ENCODE data around the gene CNN1. TPM values are rescaled to one million over a fixed set of nuclear protein-coding genes. Genes with fewer than 3 reads are reported as not detected.

Gene CNN1
- total RNA-seq, 1 experiment from 2014 or later: 0.46 TPM

DNA sequence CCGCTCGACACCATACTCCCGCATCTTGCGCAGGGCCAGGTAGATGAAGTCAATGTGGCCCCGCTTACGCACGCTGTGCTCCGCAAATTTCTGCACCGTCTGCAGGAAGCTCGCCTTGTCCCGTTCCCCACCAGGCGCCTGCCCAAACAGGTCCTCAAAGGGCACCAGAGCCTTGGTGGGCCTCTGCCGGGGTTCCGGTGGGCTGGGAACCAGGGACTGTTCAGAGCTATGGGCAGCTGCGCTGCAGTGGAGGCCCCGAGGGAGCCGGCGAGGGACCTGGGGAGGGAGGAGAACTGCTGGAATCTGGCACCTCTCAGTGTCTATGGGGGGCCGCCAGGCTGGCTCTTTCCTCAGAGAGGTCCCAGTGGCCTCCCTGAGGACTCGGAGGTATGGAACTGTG, 24.7 kb upstream of the CNN1 start:
- H3K9me3 ChIP-seq: no peaks in the 10 kb centered on the region
- no peak for DNase-seq

DNA sequence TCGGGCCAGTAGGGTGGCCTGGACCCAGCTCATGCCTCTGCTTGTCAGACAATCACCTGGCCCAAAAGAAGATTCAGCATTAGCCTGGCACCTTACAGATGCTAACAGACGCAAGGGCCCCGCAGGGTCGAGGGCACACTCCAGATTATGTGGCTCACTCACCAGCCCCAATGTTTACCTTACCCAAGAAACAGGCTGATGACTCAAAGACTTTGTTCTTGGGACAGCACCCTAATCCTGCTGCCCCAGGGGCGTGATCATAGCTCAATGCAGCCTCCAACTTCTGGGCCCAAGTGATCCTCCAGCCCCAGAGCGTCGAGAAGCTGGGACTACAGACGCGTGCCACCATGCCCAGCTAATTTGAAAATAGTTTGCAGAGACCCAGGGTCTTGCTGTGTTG, 19.5 kb upstream of the CNN1 start:
- Histone ChIP-seq H3K36me3 (peaks cover 83% of the 10 kb centered on the region), H3K27me3 (no peaks in the 10 kb centered on the region), H3K4me3 (no peak overlapping the region), H3K9me3 (no peaks in the 10 kb centered on the region)
- no peak for DNase-seq

More for the DNA sequence above, 24.7 kb upstream of the CNN1 start:
- Histone ChIP-seq H3K36me3 (peaks cover 64% of the 10 kb centered on the region), H3K4me3 (no peak overlapping the region), H3K27me3 (no peaks in the 10 kb centered on the region)

DNA sequence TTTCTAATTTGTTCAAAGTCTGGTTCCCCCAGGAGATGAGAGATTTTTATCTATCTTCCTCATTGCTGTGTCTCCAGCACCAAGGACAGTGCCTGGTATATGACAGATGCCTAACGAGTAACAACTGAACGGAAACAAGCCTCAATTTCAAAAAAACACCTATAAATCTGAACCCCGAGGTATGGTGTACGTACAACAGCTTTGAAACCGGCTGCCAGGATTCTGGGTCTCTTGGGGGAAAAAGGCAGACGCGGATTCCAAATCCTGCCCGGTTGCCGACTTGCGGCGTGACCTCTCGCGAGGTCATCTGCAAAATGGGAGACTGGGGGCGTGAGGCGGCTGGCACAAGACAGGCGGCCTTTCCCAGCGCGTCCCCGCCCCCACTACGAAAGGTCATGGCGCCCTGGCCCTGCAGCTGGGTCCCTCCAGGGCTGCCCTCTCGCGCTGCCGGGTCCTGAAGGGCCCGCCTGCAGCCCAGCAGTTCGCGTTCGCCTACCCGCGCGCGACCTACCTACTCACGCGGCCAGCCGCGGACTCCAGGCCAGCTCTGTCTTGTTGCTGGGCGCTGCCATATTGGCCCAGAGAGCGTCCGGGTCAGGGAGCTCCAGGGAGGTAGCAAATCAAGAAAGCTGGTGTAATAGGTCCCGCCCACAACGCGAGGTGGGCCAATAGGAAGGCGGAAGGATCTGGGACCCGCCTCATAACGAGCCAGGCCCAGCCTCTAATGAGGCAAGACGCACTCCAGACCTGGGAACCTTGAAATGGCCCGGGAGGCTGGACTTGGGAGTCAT, 9.9 kb upstream of the CNN1 start, which contains the start of gene ECSIT:
TSS of gene ECSIT (minus strand) at position 584 of the 791 bp plus-strand sequence. CDS start 9,964 bp downstream, outside the sequence.
- no peaks in the 10 kb centered on the region for H3K9me3 ChIP-seq
- DNase-seq: peak; percentile 100
- no peaks in the 10 kb centered on the region for H3K27me3 ChIP-seq
- H3K4me3 ChIP-seq: peak within 1 kb of the TSS; percentile 93
- H3K36me3 ChIP-seq: peaks cover 27% of the 10 kb centered on the region

DNA sequence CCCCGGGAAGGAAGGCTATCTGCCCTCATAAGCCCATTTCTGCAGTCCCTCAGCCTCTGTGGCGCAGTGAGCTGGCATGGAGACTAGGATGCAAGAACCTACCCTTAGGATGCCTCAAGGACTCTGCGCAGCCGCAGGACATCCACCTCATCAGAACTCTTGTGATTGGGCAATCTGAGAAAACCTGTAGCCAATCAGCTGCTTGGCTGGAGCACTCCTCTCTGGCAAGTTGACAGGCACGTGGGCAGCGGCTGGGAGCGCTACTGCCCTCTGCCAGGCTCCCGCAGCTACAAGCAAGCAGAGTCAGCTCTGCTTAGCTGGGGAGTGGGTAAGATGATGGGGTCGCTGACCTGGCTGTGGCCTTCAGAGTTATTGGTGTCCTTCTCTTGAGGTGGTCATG, 8.2 kb upstream of the CNN1 start:
- H3K9me3 ChIP-seq: no peaks in the 10 kb centered on the region
- peaks cover 15% of the 10 kb centered on the region for H3K36me3 ChIP-seq
- no peaks in the 10 kb centered on the region for H3K27me3 ChIP-seq
- peak; percentile 81 for DNase-seq
- no peak overlapping the region for H3K4me3 ChIP-seq

DNA sequence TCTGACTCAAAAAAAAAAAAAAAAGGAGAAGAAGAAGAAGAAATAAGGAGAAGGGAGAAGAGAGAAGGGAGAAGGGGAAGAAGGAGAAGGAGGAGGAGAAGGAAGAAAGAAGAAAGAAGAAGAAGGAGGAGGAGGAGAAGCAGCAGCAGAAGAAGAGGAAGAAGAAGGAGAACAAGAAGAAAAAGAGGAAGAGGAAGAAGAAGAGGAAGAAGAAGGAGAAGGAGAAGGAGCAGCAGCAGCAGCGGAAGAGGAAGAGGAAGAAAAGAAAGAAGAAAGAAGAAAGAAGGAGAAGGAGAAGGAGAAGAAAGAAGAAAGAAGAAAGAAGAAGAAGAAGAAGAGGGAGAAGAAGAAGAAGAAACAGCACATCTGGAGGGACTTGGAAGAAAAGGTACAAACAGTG, 4.1 kb upstream of the CNN1 start:
- no peak for DNase-seq
- no peaks in the 10 kb centered on the region for H3K9me3 ChIP-seq
- no peaks in the 10 kb centered on the region for H3K36me3 ChIP-seq
- no peaks in the 10 kb centered on the region for H3K27me3 ChIP-seq
- no peak overlapping the region for H3K4me3 ChIP-seq

- H3K27me3 ChIP-seq: no peaks in the 10 kb centered on the region
- DNase-seq: no peak
- no peaks in the 10 kb centered on the region for H3K36me3 ChIP-seq
- H3K4me3 ChIP-seq: no peak overlapping the region
- no peaks in the 10 kb centered on the region for H3K9me3 ChIP-seq
These were observed 3.7 kb upstream of the CNN1 start for GRCh38 chr19:11534948-11535347.

GRCh38 chr19:11535792-11536595, 2.7 kb upstream of the CNN1 start:
- Histone ChIP-seq H3K9me3 (no peaks in the 10 kb centered on the region), H3K4me3 (peak overlapping the region; percentile 4; the same call in 1 of the 2 replicates), H3K27me3 (no peaks in the 10 kb centered on the region), H3K36me3 (no peaks in the 10 kb centered on the region)
- peak; percentile 91 for DNase-seq

DNA sequence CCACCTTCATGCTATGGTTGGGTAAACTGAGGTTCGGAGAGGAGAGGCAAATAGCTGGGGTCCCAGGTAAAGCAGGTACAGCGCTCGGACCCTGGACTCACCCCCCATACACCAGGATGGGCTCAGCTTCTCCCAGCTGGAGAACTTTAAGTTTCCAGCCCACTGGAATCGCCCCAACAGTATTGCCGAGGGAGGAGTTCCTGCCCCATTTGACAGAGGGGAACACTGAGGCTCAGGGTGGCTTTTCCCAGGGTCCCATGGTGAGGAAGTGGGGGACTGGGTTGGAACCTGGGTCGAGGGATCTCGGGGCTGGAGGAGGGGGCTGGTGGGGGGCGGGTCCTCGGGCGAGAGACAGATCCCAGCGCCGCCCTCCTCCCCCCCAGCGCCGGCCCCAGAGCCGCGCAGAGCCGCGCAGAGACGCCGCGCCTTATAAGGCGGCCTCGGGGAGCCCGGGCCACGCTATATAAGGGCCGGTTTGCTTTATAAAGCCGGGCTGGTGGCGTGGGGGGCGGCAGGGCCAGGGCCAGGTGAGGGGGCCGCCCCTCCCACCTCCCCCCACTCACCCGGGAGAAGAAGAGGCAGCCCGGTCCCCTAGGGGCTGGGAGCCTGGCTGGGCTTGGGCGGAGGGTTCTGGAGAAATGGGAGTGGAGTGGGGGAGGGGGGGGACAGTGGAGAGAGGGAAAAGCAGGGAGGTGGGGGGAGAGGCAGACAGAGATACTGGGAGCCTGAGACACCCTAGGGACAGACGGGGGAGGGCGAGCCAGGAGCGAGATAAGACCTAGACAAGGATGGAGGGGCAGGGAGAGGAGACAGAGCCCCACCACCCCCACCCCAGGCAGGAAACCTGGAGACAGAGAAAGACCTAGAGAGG, 1.1 kb downstream of the CNN1 start:
- H3K9me3 ChIP-seq: no peaks in the 10 kb centered on the region
- no peaks in the 10 kb centered on the region; the same call in 1 of the 2 replicates for H3K27me3 ChIP-seq
- no peak for DNase-seq
- H3K4me3 ChIP-seq: no peak overlapping the region
- no peaks in the 10 kb centered on the region for H3K36me3 ChIP-seq

- DNase-seq: no peak
- Histone ChIP-seq H3K9me3 (no peaks in the 10 kb centered on the region), H3K36me3 (no peaks in the 10 kb centered on the region), H3K4me3 (no peak overlapping the region), H3K27me3 (no peaks in the 10 kb centered on the region; the same call in 1 of the 2 replicates)
These were observed 2.0 kb downstream of the CNN1 start for GRCh38 chr19:11540645-11541044.

DNA sequence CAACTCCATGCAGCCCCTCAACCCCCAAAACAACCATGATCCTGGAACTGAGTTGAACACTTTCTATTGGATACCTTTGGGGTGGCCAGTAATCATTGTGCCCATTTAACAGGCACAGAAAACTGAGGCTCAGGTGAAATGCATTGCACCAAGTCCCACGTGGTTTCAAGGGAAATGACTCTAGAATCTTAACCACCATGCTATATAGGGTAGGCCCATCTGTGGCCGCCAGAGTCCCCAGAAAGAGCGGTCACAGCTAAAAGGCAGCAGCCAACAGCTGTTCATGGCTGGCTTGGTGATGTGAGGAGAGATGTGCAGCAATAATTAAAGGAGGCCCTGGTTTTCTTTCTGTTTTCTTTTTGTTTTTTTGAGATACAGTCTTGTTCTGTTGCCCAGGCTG, 2.6 kb downstream of the CNN1 start:
- Histone ChIP-seq H3K4me3 (no peak overlapping the region), H3K27me3 (no peaks in the 10 kb centered on the region; the same call in 1 of the 2 replicates), H3K36me3 (no peaks in the 10 kb centered on the region), H3K9me3 (no peaks in the 10 kb centered on the region)
- DNase-seq: no peak

GRCh38 chr19:11547929-11548700, 9.5 kb downstream of the CNN1 start:
- DNase-seq: no peak
- Histone ChIP-seq H3K4me3 (no peak overlapping the region), H3K9me3 (no peaks in the 10 kb centered on the region), H3K27me3 (no peaks in the 10 kb centered on the region; the same call in 1 of the 2 replicates), H3K36me3 (peaks cover 14% of the 10 kb centered on the region)

- no peak for DNase-seq
- Histone ChIP-seq H3K27me3 (no peaks in the 10 kb centered on the region), H3K36me3 (peaks cover 27% of the 10 kb centered on the region), H3K9me3 (no peaks in the 10 kb centered on the region), H3K4me3 (no peak overlapping the region)
These were observed 10.8 kb downstream of the CNN1 start for GRCh38 chr19:11549386-11549953.

DNA sequence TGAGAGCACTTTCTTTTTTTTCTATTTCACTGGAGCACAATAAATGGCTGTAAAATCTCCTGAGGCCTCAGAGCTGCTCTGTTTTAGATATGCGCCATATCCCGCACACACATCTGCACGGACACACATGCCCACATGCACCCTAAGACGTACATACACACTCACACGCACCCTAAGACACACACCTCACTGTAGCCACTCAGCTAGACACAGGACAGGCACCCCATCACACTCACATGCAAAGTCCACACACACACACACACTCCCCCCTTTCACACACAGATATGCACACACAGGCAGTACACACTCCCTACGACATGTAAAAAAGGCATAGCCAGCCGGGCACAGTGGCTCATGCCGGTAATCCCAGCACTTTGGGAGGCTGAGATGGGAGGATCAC, 11.6 kb downstream of the CNN1 start:
- no peak overlapping the region for H3K4me3 ChIP-seq
- no peaks in the 10 kb centered on the region for H3K9me3 ChIP-seq
- H3K27me3 ChIP-seq: no peaks in the 10 kb centered on the region
- H3K36me3 ChIP-seq: peaks cover 30% of the 10 kb centered on the region
- no peak for DNase-seq

DNA sequence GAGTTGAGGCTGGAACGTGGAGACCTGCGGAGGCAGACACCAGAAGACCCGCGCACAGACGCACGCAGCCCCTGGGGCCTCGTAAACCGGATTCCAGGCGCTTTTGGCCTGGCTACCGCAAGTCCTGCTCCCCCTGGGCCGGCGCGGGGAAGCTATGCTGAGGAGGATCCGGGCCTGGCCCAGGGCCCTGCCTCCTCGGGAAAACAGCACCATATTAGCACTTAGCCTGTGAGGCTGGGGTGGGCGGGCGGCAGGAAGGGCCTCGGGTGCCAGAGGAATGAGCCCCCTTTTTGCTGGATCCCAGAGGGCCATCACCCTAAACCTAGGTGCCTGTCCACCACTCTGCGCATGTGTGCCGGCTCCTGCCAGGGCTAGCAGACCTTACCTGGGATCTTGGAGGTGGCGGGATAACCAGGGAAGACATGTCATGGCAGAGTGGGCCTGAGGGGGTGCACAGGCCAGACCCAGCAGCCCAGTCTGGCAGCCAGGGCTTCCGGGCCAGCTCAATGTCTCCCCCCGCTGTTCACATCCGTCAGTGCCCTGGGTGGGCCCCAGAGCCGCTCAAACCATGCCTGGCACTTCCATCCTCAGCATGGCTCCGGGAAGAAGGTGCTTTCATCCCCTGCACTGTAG, 13.1 kb downstream of the CNN1 start:
- Histone ChIP-seq H3K36me3 (peaks cover 43% of the 10 kb centered on the region), H3K27me3 (no peaks in the 10 kb centered on the region), H3K4me3 (no peak overlapping the region), H3K9me3 (no peaks in the 10 kb centered on the region)
- DNase-seq: peak; percentile 37

- Histone ChIP-seq H3K36me3 (peaks cover 49% of the 10 kb centered on the region), H3K4me3 (no peak overlapping the region), H3K9me3 (no peaks in the 10 kb centered on the region), H3K27me3 (no peaks in the 10 kb centered on the region)
- DNase-seq: no peak
These were observed 14.2 kb downstream of the CNN1 start for GRCh38 chr19:11552666-11553372.

All from MG63 (cell line).